Peyer's patch (tissue), 4 donors: ENCODE results near the gene ATP8A1.

Experiments
- CTCF ChIP-seq, 6 experiments: fragments of 450-650 bp in 4 of 6; fragments of 200-600 bp in 2 of 6; sonication (generic) in 1 of 6; IDR thresholded peaks; one replicate each; pipeline ENCODE4 v1.5.1; 2017 to 2019; ENCODE audit warnings: antibody characterized with exemption in 6 of 6, mild to moderate bottlenecking in 3 of 6, moderate library complexity in 1 of 6
- POLR2A ChIP-seq, 2 donors: fragments of 450-650 bp; IDR thresholded peaks; one replicate each; pipeline ENCODE4 v1.5.1; 2017; ENCODE audit warnings: antibody characterized with exemption in 2 of 2, mild to moderate bottlenecking in 2 of 2, moderate library complexity in 2 of 2

DNA sequence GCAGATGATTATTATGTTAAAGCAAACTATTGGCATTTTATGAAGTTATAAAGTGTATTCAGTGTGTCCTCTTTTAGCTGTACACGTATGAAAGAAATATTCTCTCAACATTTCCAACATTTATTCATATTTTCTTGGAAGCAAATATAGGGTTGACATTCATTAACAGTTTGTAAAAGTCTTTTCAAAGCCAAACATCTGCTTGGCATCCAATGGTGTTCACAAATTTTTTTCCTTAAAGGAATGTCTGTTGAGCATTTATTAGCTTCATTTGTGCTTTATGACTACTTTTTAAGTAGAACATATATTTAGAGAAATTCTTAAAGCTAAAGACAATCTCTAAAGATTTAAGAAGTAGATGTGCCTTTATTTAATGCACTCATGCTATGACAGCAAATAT, 176.6 kb downstream of the ATP8A1 start:
- TF ChIP-seq POLR2A (IDR thresholded peaks at IDR 0.05) (no peak), CTCF (IDR thresholded peaks at IDR 0.05) (no peak)
